GM19372 (cell line): ENCODE measurements around the gene MKNK2.

Experiments
- ATAC-seq: cut with Tn5 transposase; IDR thresholded peaks from one replicate; pipeline ENCODE4 v1.9.1; 2021; ENCODE audit warnings: mild to moderate bottlenecking, low read depth, moderate library complexity; ENCODE audit not compliant: unreplicated experiment

Gene MKNK2

DNA sequence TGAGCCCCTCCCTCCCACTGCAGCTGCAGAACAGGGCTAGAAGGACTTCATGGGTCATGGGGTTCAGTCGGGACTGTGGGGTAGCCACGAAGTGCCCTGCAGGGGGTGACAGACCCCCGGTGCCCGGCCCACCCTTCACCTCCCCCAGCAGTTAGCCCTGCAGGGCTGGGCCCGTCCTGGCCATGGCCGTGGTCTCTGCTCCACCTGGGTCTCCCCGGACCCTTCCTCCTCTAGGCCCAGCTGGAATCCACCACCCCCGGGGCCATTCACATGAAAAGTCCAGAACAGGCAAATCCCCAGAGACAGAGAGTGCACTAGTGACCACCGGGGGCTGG, 17.3 kb downstream of the MKNK2 start:
- no peak for ATAC-seq

DNA sequence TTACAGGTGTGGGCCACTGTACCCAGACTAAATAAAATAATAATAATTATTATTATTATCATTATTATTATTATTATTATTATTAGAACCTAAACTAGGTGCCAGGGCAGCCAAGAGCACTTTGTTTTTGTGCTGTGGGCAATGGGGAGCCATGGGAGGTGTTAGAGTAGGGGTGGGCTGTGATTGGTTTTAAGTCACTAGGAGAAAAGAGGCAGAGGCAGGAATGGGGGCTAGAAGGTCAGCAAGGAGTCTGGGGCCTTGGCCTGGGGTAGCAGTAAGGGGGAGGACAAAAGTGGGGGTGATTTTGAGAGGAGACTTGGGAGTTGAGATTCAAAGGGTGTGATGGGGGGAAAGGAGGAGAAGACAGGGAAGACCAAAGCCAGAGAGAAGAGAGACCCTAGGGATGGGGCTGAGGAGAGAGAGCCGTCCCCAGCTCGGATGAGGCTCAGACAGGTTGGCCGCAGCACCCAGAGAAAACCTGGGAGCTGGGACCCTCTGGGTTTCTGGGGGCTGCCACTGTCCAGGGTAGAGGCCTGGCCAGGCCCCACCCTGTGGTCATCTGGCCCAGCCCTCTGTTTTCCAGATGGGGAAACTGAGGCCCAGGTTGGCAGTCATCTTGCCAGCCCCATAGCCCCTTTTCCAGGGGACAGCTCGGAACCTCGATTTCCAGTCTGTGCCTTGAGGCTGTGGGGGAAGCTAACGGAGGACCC, 17.8 kb downstream of the MKNK2 start:
- no peak for ATAC-seq

DNA sequence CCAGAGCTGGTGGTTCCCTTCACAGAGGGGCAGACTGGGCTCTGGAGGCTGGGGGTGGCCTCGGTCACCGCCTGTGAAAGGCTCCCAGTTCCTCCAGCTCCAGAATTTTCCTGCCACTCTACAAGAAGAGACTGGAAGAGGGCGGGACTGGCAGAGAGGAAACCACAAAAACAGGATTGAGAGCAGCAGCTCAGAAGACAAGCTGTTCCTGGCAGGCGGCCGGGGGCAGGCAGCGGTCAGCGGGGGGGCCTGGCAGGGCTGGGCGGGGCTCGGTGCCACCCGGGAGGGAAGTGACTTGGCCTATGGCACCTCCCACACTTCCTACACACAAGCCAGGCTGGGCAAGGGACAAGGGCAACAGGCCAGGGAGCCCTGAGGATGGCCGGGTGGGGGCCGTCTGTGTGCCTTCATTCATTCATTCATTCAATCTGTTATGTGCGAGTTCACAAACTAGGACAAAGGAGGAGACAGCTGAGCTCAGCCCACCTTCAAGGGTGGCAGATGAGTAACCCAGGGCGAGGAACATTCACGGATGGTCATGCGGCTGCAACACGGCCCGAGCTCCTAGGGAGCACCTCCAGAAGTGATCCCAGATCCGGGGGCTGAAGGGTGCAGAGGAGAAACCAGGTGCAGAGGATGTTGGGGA, 18.6 kb downstream of the MKNK2 start:
- no peak for ATAC-seq

DNA sequence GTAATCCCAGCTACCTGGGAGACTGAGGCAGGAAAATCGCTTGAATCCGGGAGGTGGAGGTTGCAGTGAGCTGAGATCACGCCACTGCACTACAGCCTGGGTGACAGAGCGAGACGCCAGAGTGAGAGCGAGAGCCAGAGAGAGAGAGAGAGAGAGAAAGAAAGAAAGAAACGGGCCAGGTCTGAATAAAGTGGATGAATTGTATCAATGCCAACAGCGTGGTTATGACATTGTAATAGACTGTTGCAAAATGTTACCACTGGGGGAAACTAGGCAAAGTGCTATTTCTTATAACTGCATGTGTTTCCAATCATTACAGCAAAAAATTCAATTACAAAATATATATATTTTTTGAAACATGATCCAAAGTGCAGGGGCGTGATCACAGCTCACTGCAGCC, 23.7 kb downstream of the MKNK2 start:
- ATAC-seq = no peak

DNA sequence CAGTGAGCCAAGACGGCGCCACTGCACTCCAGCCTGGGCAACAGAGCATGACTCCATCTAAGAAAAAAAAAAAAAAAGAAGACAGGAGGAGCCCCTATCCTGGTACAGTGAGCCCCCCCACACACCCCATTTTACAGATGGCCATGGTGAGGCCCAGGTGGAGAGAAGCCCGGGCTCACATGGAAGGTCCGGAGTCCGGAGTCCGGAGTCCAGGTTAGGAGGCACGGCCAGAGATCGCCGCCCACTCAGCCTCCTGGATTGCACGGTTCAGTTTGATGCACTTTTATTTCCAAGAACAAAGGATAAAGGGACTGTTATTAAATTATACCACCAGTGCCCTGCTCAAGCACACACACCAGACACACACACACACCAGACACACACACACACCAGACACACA, 24.3 kb downstream of the MKNK2 start:
- ATAC-seq = no peak

DNA sequence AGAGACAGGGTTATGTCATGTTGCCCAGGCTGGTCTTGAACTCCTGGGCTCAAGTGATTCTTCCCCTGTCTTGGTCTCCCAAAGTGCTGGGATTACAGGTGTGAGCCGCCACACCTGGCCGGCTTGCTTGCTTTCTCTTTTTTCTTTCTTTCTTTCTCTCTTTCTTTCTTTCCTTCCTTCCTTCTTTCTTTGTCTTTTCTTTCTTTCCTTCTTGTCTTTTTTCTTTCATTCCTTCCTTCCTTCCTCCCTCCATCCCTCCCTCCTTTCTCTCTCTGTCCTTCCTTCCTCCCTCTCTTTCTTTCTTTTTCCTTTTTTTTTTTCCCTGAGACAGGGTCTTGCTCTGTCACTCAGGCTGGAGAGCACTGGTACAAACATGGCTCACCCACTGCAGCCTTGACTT, 28.8 kb downstream of the MKNK2 start:
- no peak for ATAC-seq

DNA sequence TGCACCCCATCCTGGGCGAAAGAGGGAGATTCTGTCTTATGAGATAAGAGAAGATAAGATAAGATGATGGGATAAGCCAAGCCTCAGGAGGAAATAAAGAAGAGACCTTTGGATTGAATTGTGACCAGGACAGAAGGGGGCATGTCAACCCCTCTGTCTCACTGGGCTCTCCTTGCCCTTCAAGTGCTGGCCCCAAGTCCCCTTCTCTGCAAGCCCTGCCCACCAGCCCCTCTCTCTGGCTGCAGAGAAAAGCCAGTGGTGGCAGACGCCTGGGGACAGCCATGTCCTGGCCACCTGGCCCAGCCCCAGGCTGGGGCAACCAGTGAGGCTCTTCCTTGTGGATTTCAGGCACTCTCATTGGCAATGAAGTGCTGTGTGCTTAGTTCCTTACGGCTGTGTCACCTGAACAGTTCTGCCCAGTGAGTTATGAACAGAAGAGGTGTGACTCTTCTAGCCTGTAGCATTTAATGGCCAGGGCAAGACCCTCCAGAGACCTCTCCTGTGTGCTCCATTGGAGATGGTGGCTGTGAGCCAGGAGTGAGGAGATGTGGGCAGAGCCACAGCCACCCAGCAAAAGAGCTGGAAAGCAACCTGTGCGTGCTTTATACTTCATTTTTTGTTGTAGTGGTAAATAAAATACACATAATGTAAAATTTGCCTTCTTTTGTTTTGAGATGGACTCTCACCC, 29.4 kb downstream of the MKNK2 start:
- ATAC-seq = no peak

DNA sequence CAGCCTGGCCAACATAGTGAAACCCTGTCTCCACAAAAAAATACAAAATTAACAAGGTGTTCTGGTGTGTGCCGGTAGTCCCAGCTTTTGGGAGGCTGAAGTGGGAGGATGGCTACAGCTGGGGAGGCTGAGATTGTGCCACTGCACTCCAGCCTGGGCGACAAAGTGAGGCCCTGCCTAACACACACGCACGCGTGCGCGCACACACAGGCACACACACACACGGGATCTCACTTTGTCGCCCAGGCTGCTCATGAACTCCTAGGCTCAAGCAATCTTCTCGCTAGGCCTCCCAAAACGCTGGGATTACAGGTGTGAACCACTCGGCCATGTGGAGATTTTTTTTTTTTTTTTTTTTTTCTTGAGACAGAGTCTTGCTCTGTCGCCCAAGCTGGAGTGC, 32.3 kb downstream of the MKNK2 start:
- ATAC-seq = no peak

DNA sequence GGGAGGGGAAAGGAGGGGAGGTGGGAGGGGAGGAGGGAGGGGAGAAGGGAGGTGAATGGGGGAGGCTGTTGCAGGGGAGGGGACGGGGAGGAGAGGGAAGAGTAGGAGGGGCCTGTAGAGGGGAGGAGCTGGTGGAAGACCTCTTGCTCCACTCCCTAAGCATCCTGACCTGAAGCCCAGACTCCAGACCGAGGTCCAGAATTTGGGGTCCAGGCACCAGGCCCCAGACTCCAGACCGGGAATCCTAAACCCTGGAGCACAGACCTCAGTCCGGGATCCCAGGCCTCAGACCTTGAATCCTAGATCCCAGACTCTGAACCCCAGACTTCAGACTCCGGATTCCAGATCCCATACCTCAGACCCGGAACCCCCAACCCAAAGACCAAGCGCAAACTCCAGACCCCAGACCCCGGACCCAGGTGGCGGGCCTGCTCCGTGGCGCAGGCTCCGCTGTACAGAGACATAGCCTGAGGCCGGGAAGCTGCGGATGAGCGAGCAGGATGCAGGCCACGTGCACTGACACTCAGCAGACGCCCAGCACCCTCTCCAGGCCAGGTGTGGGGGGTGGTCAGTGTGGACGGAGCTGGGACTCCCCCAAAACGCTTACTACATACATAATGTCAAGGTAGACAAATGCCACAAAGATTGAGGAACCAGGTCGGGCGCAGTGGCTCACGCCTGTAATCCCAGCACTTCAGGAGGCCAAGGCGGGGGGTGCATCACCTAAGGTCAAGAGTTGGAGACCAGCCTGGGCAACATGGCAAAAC, 34.8 kb downstream of the MKNK2 start:
- ATAC-seq = no peak

DNA sequence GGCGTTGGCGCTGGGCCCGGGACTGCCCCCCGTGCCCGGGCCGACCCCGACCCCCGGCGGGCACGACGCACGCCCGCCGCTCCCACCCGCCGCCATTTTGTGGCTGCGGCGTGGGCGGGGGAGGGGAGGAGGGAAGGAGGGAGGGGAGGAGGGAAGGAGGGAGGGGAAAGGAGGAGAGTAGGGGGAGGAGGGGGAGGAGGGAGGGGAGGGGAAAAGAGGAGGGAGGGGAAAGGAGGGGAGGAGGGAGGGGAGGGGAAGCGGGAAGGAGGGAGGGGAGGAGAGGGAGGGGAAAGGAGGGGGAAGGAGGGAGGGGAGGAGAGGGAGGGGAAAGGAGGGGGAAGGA, 35.5 kb downstream of the MKNK2 start, which contains the start of gene BTBD2:
BTBD2 (minus strand) TSS at position 107 of the 343 bp plus-strand sequence; CDS start at position 96, 11 bp downstream.
- ATAC-seq = no peak

DNA sequence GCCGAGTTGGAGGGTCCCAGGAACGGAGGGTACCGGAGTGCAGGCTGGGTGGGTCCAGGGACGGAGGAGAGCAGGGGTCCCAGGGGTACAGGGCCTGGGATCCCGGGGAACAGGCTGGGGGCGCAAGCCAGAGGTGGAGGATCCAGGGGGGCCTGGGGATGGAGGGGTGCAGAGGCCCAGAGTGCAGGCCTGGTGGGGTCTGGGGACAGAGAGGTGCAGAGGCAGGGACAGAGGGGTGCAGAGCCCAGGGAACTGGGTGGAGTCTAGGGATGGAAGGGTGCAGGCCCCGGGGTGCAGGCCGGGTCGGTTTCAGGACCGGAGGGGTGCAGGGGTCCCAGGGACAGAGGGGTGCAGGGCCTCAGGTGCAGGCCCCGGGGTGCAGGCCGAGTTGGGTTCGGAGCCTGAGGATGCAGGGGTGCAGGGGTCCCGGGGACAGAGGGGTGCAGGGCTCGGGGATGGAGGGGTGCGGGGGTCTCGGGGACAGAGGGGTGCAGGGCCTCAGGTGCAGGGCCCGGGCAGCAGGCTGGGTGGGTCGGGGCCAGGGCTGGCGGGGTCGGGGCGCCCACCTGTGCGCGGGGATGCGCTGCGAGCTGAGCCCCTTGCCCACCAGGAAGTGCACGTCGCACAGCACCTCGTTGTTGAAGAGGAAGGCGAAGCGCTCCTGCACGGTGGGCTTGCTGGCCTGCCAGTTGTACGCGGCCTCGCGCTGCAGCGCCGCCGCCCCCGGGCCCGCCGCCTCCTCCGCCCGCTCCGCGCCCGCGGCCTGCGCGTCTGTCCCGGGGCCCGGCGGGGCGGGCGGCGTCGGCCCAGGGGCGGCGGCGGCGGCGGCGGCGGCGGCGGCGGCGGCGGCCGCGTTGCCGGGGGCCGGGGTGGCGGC, 36.1 kb downstream of the MKNK2 start:
- no peak for ATAC-seq

DNA sequence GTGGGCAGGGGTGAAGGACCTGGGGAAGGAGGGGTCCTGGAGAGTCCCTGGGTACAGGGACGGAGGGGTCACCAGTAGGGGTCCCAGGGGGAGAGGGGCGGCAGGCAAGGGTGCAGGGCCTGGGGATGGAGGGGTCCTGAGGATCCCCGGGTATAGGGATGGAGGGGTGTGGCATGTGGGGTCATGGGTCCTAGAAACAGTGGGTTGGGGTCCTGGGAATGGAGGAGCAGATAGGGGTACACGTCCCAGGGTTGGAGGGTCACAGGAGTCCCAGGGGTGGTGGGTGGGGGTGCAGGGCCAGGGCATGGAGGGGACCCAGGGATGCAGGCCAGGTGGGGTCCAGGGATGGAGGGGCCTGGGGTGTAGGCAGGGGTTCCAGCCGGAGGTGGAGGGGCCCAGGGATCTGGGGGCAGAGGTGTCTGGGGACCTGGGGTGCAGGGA, 36.9 kb downstream of the MKNK2 start:
- no peak for ATAC-seq

DNA sequence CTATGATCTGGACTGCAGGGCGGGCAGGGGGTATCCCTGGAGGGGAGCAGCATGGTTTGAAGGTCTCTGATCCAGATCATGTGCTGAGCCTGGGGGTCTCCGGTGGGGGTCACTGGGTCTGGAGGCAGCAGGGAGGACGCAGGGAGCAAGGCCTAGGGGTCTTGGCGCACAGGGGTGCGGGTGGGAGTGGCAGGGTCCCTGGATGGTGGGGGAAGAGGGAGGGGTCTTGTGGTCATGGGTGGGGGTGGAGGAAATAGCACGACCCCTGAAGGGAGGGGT, 37.4 kb downstream of the MKNK2 start:
- no peak for ATAC-seq

DNA sequence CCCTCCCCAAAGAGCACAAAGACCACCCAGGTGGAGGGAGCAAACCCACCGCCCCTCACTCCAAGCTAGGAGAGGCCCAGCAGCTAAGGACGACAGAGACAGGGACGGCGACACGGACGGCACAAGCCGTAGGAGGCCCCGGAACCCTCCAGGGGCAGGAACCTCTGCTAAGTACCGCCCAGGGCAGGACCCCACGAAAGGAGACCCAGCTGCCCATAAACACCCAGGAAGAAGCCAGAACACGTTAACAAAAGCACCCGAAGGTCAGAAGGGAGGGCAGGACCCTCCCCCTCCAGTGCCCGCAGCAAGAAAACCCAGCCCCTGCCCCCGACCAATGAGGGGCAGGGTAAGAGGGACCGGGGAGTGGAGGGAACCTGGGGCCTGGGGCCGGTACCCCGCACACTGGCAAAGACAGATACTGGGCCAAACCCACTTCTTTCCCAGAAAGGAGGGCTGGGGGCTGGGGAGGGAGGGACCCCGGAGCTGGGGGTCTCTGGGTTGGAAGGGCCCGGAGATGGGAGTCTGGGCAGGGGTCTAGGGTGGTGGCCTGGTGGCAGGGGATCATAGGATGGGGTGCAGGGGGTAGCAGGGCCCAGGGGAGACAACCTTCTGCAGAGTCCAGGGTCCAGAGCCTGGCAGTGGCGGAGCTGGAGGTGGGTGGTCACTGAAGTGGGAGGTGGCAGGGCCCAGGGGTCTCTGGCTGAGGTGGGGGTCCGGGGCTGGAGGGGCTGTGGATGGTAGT, 37.9 kb downstream of the MKNK2 start:
- no peak for ATAC-seq

DNA sequence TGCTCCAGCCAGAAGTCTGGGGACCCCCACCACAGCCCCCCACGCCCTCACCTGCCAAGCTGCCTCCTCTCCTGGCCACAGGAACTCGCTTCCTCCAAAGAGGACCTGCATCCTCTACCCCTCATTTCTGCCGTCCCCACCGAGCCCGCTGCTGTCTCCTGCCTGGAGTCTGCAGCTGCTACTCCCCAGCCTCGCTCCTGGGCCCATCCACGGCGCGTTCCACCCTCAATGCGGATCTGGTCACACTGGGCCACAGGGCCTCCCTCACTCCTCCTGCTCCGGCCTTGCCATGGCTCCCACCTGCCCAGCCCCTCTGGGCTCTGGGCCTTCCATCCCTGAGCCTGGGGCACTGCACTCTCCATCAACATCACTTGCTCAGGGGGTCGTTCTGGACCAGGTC, 39.9 kb downstream of the MKNK2 start:
- ATAC-seq = no peak

DNA sequence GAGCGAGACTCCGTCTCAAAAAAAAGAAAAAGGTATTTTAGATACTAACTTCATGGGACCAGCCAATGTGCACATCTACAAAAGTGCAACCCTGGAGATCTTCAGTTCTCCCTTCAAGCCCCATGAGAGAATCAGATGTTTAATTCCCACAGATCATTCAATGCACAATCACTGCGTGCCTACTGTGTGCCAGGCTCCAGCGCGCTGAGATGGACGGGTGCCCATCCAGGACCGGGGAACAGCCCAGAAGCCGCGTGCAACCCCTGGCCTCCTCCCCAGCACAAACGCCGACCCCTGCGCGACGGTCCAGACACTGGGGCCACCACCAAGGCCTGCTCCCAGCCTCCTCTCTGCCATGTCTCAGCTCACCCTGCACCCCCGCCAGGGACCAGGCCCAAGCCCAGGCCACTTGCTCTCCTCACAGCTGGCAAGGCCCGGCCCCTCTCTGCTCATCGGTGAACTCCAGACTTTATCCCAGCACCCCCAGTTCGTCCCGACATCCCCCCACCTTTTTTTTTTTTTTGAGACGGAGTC, 40.8 kb downstream of the MKNK2 start:
- no peak for ATAC-seq

DNA sequence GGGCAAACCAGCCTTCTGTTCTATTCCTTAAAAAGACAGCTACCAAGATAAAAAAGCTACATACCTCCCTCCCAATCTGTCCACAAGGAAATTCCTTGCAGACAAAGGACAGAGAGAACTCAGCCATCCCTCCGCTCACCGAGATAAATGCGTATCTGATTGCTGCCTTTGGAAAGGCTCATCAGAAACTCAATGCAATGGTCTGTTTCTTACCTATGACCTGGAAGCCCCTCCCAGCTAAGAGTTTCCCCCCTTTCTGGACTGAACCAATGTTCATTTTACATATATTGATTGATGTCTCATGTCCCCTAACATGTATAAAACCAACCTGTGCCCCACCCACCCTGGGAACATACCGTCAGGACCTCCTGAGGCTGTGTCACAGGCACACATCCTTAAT, 47.2 kb downstream of the MKNK2 start:
- no peak for ATAC-seq

DNA sequence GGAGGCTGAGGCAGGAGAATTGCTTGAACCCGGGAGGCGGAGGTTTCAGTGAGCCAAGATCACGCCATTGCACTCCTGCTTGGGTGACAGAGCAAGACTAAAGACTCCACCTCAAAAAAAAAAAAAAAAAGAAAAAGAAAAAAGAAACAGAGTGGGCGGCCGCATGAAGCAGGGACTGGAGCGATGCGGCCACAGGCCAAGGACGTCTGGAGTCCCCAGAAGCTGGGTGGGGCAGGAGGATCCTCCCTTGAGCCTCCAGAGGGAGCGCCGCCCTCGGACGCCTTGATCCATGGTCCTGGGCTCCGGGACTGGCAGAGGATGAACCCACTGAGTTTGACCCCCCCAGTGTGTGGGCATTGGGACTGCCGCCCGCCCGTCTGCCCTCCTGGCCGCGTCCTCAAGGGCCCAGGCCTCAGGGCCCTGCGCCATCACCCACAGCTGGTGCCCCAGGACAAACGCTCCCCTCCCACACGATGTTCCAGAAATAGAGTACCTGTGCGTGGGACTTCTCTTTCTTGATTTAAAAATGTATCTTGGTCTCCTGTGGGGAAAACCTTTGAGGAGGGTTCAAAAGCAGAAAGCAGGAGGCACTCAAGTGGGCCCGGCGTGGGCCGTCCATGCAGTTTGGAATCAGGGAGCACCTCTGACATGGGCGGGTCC, 51.1 kb downstream of the MKNK2 start:
- no peak for ATAC-seq
